ENCODE results near the gene TCP1.

The TCP1 gene

GRCh38 chr6:159778131-159778530 lies 11.3 kb downstream of the TCP1 start:
- no peak for TF ChIP-seq CTCF (IDR thresholded peaks at IDR 0.05)

GRCh38 chr6:159777240-159777904 lies 12.0 kb downstream of the TCP1 start:
- TF ChIP-seq CTCF (IDR thresholded peaks at IDR 0.05) = no peak

GRCh38 chr6:159772196-159772595 lies 17.2 kb downstream of the TCP1 start:
- no peak for TF ChIP-seq CTCF (IDR thresholded peaks at IDR 0.05)

- TF ChIP-seq CTCF (IDR thresholded peaks at IDR 0.05) = no peak
These were observed 19.9 kb downstream of the TCP1 start for GRCh38 chr6:159769470-159769869.

- TF ChIP-seq CTCF (IDR thresholded peaks at IDR 0.05) = no peak
These were observed 22.5 kb downstream of the TCP1 start for GRCh38 chr6:159766906-159767305.

- TF ChIP-seq CTCF (IDR thresholded peaks at IDR 0.05) = no peak
These were observed 26.6 kb downstream of the TCP1 start for GRCh38 chr6:159762681-159763293.

- TF ChIP-seq CTCF (IDR thresholded peaks at IDR 0.05) = no peak
These were observed 27.3 kb downstream of the TCP1 start, which contains the start of gene ACAT2 for GRCh38 chr6:159761873-159762680. Gene ACAT2, plus strand, starts transcription at chr6:159762045. Its CDS starts 43 bp downstream, at chr6:159762088.

All from LNCAP (cell line).